Heart left ventricle (tissue), 16 donors: Measurements from ENCODE around the gene AAMP. TPM values are rescaled to one million over a fixed set of nuclear protein-coding genes. Genes with fewer than 3 reads are reported as not detected.

Experiments
- ATAC-seq, 4 donors: fragments of 200-7000 bp; cut with Tn5 transposase; one replicate each; pipeline ENCODE4 v1.9.1; 2020 to 2022; ENCODE audit warnings: moderate library complexity in 4 of 4, mild to moderate bottlenecking in 3 of 4, moderate number of reproducible peaks in 1 of 4
- DNase-seq, 5 donors: peaks; one replicate each; pipeline ENCODE4 v3.0.0-alpha.2; 2020
- H3K27ac ChIP-seq, 12 donors: fragments of 200-600 bp; sonication (generic) in 4 of 12; one replicate each; pipeline versions ENCODE4 v1.5.0 to v1.8.0; 2016 to 2022; ENCODE audit warnings: mild to moderate bottlenecking in 2 of 12
- H3K27me3 ChIP-seq, 9 donors: fragments of 200-600 bp; sonication (generic) in 2 of 9; one replicate each; pipeline versions ENCODE4 v1.5.1 to v1.8.0; 2016 to 2022; ENCODE audit warnings: mild to moderate bottlenecking in 3 of 9
- H3K36me3 ChIP-seq, 9 donors: fragments of 200-600 bp; sonication (generic) in 2 of 9; one replicate each; pipeline versions ENCODE4 v1.5.0 to v1.8.0; 2018 to 2022; ENCODE audit warnings: mild to moderate bottlenecking in 2 of 9
- H3K4me1 ChIP-seq, 12 donors: fragments of 200-600 bp; sonication (generic) in 4 of 12; one replicate each; pipeline versions ENCODE4 v1.5.0 to v1.8.0; 2016 to 2022; ENCODE audit warnings: mild to moderate bottlenecking in 3 of 12
- H3K4me3 ChIP-seq, 12 donors: fragments of 200-600 bp; sonication (generic) in 4 of 12; one replicate each; pipeline versions ENCODE4 v1.5.0 to v1.8.0; 2017 to 2022; ENCODE audit warnings: mild to moderate bottlenecking in 9 of 12, moderate library complexity in 4 of 12
- H3K9me3 ChIP-seq, 12 donors: fragments of 200-600 bp; sonication (generic) in 4 of 12; one replicate each; pipeline versions ENCODE4 v1.5.0 to v1.8.0; 2016 to 2022; ENCODE audit warnings: mild to moderate bottlenecking in 1 of 12
- CTCF ChIP-seq, 12 donors: fragments of 200-600 bp; sonication (generic) in 4 of 12; IDR thresholded peaks; one replicate each; pipeline versions ENCODE4 v1.5.0 to v1.8.0; 2018 to 2022; ENCODE audit warnings: antibody characterized with exemption in 12 of 12, mild to moderate bottlenecking in 5 of 12
- POLR2A ChIP-seq, 2 donors: fragments of 450-650 bp; IDR thresholded peaks; one replicate each; pipeline ENCODE4 v1.6.1; 2017; ENCODE audit warnings: antibody characterized with exemption in 2 of 2, mild to moderate bottlenecking in 2 of 2, moderate library complexity in 2 of 2
- WGBS, 4 donors: extraction: QIAGEN DNeasy Blood & Tissue Kit in 2 of 4; methylation state at CpG; one replicate each; pipeline versions ENCODE4 v1.1.5 to v1.1.7; 2013 to 2018; 5-methylcytosine and 5-hydroxymethylcytosine counted together
- intact Hi-C, 10 donors: fragments of 100-400 bp; cut with DNase I; formaldehyde crosslinking; loops; one replicate each; pipeline versions ENCODE4 v1.11.1 to v1.14.2; 2022
- polyA plus RNA-seq, 2 donors: library from polyadenylated mRNA; stranded (reverse); fragments of 200-250 nt; gene quantifications; one replicate each; pipeline ENCODE4 v1.2.3, GENCODE V29; 2013
- total RNA-seq, 9 donors: library from RNA; depleted of rRNA in 2 of 9; stranded (reverse); fragments of >200 nt in 2 of 9; fragmentation: NEBNext Ultra II Directional in 3 of 9; extraction: Animal tissue kit (Norgen Biotek cat#: 25700) in 3 of 9; gene quantifications; one replicate each; pipeline versions ENCODE4 v1.1.0 to v1.2.4, GENCODE V29; 2016 to 2023
- donor health status: ischemic (EF 13 %, LVEDD 7.1; RV severe dilation, severe dysfunction).
- donor health status: healthy with polysubstance abuse.
- donor health status: DM: no; HTN: yes; CAD: no.
- donor health status: DM: no; HTN: no; CAD: no.
- donor health status: ischemic (EF 25% LVEDD 6.9; RV normal size, moderate dysfunction).
- donor health status: ischemic (EF 25% LVEDD 5.7; RV mildly dilated, moderate dysfunction).
- donor health status: healthy.
- donor health status: DM: yes; HTN: yes; CAD: no.
- donor health status: ischemic (EF 35%, LVEDD 5.7; RV mildly dilated, moderate dysfunction).
- donor health status: nonischemic (EF 11% LVEDD 7.7; RV severe dilation, severe dysfunction).
- donor health status: DM: yes; HTN: yes; CAD: no.
- donor health status: PGD.
- donor health status: ischemic (EF 29% LVEDD 5.4; RV normal size, mild dysfunction).
- donor health status: nonischemic (EF 23%, LVEDD 6.1; RV moderate dilation, normal function).

AAMP gene
- total and polyA plus RNA-seq, 11 donors, result 51.6 to 150 (median 58.6) TPM

- Histone ChIP-seq H3K27me3 (no peaks in the 10 kb centered on the region), H3K9me3 (no peaks in the 10 kb centered on the region), H3K4me3 (no peak overlapping the region), H3K27ac (no peak overlapping the region), H3K4me1 (peaks cover 0 to 50% (median 28%) of the 10 kb centered on the region in 12 donors), H3K36me3 (peaks cover 0 to 68% (median 60%) of the 10 kb centered on the region in 9 donors)
- TF ChIP-seq POLR2A (IDR thresholded peaks at IDR 0.05), result no peak
- TF ChIP-seq CTCF (IDR thresholded peaks at IDR 0.05), result no peak
- 73 to 90% (median 86%) methylated on average over 6 of the region's 6 CpGs for WGBS, 4 donors
- no peak for DNase-seq
- no peak for ATAC-seq
- intact Hi-C loops, result loop anchor here in 7 of 10 donors (2.0 to 5.0 kb wide), 4 partner anchors 33 to 69 kb away; partner anchors contain the start of gene ARPC2 (in 1 of the 7)
Measured at GRCh38 chr2:218255446-218255845, 14.5 kb downstream of the AAMP start.

GRCh38 chr2:218253232-218253625, 16.7 kb downstream of the AAMP start:
- intact Hi-C loops, result loop anchor here in 1 of 10 donors (5.0 kb wide), 1 partner anchor 66 kb away; no protein-coding TSS in a partner anchor
- Histone ChIP-seq H3K27me3 (no peaks in the 10 kb centered on the region), H3K4me3 (no peak overlapping the region), H3K4me1 (peaks cover 0 to 28% (median 6%) of the 10 kb centered on the region in 12 donors), H3K27ac (peak overlapping the region in 3 of 12 donors; percentile 18 to 52 (median 50)), H3K36me3 (peaks cover 8 to 90% (median 82%) of the 10 kb centered on the region in 9 donors), H3K9me3 (no peaks in the 10 kb centered on the region)
- no peak for DNase-seq
- 77 to 90% (median 80%) methylated on average over 5 of the region's 5 CpGs for WGBS, 4 donors
- no peak for ATAC-seq
- TF ChIP-seq CTCF (IDR thresholded peaks at IDR 0.05) (no peak), POLR2A (IDR thresholded peaks at IDR 0.05) (no peak)

- Histone ChIP-seq H3K4me1 (peaks cover 0 to 23% (median 4%) of the 10 kb centered on the region in 12 donors), H3K9me3 (no peaks in the 10 kb centered on the region), H3K27me3 (no peaks in the 10 kb centered on the region), H3K36me3 (peaks cover 8 to 96% (median 88%) of the 10 kb centered on the region in 9 donors), H3K27ac (peak overlapping the region in 6 of 12 donors; percentile 4 to 52 (median 30)), H3K4me3 (no peak overlapping the region)
- peak in 1 of 5 donors; percentile 43 for DNase-seq
- ATAC-seq, result peak in 3 of 4 donors; percentile 40 to 80 (median 52)
- WGBS, 4 donors, result 57 to 81% (median 73%) methylated on average over 7 of the region's 7 CpGs
- TF ChIP-seq POLR2A (IDR thresholded peaks at IDR 0.05), result no peak
- no peak for TF ChIP-seq CTCF (IDR thresholded peaks at IDR 0.05)
- intact Hi-C loops, result loop anchor here in 1 of 10 donors (5.0 kb wide), 1 partner anchor 65 kb away; no protein-coding TSS in a partner anchor
Measured at GRCh38 chr2:218252509-218253231, 17.3 kb downstream of the AAMP start.

- H3K4me3 ChIP-seq, result no peak overlapping the region
- ATAC-seq (no peak), DNase-seq (no peak)
- intact Hi-C loops, result loop anchor here in 1 of 10 donors (5.0 kb wide), 1 partner anchor 62 kb away; no protein-coding TSS in a partner anchor
- TF ChIP-seq POLR2A (IDR thresholded peaks at IDR 0.05), result no peak
- no peak for TF ChIP-seq CTCF (IDR thresholded peaks at IDR 0.05)
- H3K27me3 ChIP-seq, result no peaks in the 10 kb centered on the region
- H3K27ac ChIP-seq, result no peak overlapping the region
- 93 to 96% (median 94%) methylated on average over 13 of the region's 13 CpGs for WGBS, 4 donors
- H3K4me1 ChIP-seq, result peaks cover 0 to 20% (median 3%) of the 10 kb centered on the region in 12 donors
- H3K36me3 ChIP-seq, result peaks cover 8 to 100% (median 100%) of the 10 kb centered on the region in 9 donors
- H3K9me3 ChIP-seq, result no peaks in the 10 kb centered on the region
Measured at GRCh38 chr2:218249691-218250090, 20.2 kb downstream of the AAMP start.
